ENCODE data around the gene FYCO1. TPM values are rescaled to one million over a fixed set of nuclear protein-coding genes. Genes with fewer than 3 reads are reported as not detected.

Gene FYCO1
- total and polyA plus RNA-seq, 9 of the 15 experiments (the other 6 are each of a cell fraction or from before 2014, with no cell fraction given) = 2.1 to 13.8 (median 7.4) TPM

DNA sequence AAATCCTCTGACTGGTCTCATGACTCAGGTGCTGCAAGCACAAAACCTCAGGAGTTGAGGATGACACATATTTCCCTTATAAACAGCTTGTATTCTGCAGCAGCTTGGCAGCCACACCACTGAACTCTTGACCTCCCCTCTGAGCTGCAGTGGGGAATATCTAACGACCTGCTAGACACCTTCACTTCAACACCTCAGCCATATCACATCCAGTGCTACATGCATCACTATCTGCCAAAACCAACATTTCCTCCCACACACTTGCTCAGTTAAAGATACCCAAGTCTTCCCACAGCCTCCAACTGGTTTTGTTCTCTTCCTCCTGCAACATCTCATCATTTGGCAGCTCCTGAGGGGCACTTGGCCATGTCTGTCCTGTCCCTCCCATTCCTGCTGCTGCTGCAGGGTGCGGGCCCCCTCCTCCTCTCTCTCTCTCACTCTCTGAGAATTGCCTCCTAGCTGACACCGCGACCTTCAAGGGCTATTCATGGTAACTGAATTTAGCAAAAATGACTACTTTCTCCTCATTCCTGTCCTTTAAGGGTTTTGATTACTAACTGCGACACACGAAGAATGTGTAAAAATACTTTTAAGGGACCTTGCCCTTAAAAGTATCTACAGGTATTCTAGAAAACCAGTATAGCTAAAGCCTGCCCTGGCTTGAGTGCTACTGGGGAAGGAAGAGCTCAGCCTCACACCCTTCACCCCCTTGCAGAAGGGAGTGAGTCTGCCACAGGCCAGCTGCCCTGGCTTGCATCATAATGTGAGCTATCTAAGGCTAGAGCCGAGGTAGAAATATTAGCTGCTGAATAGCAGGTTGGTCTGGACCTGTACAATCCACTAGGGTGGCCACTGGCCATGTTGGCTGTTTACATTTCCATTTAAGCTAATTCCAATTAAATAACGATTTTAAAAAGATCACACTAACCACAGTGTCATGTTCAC lies 114.3 kb downstream of the FYCO1 start (continued):
- TF ChIP-seq NFIC (IDR thresholded peaks at IDR 0.05) (peak; percentile 81), U2AF2 (optimal IDR thresholded peaks at IDR 0.05; ENCODE audit: low read depth, low read length) (no peak), CEBPB (tag; IDR thresholded peaks at IDR 0.05) (peak; percentile 56; the same call in 1 of the 2 replicates), GATA2 (CRISPR knock-in tag; IDR thresholded peaks at IDR 0.05) (peak; percentile 51; the same call in 1 of the 2 replicates), HDAC1 (IDR thresholded peaks at IDR 0.05) (peak in 1 of 2 experiments; percentile 91; a peak in 2 of 4 replicates), BCOR (IDR thresholded peaks at IDR 0.05) (peak; percentile 62; the same call in 1 of the 2 replicates), HDAC2 (IDR thresholded peaks at IDR 0.05) (peak; percentile 86), JUND (IDR thresholded peaks at IDR 0.05; ENCODE audit: borderline replicate concordance, low read depth, low read length) (no peak; the same call in 1 of the 2 replicates), JUND (tag; IDR thresholded peaks at IDR 0.05; ENCODE audit: borderline replicate concordance, low read depth, low read length) (peak; percentile 53; the same call in 1 of the 3 replicates), BRCA1 (IDR thresholded peaks at IDR 0.05) (no peak), BRCA1 (CRISPR knock-in tag; IDR thresholded peaks at IDR 0.05) (no peak), EGR1 (conservative IDR thresholded peaks at IDR 0.05) (peak; percentile 83), MTA2 (IDR thresholded peaks at IDR 0.05; ENCODE audit: low read depth) (peak; percentile 76), CBFA2T2 (conservative IDR thresholded peaks at IDR 0.05) (peak; percentile 95), TAL1 (IDR thresholded peaks at IDR 0.05) (peak; percentile 92), KAT7 (CRISPR knock-in tag; IDR thresholded peaks at IDR 0.05; ENCODE audit: borderline replicate concordance) (no peak), ATF7 (IDR thresholded peaks at IDR 0.05) (peak; percentile 21; the same call in 1 of the 2 replicates), HDAC3 (IDR thresholded peaks at IDR 0.05; ENCODE audit: borderline replicate concordance, partially characterized antibody) (peak; percentile 61), NR2C1 (IDR thresholded peaks at IDR 0.05) (0 out of 2 replicates have a peak, but pooled peaks have one; percentile 10), NR2C1 (tag; IDR thresholded peaks at IDR 0.05) (no peak), KDM1A (IDR thresholded peaks at IDR 0.05) (peak; percentile 87 to 92), HMBOX1 (IDR thresholded peaks at IDR 0.05) (peak; percentile 91), DMBX1 (CRISPR knock-in tag; IDR thresholded peaks at IDR 0.05; ENCODE audit: borderline replicate concordance) (0 out of 2 replicates have a peak, but pooled peaks have one; percentile 56), TRIM24 (IDR thresholded peaks at IDR 0.05) (peak; percentile 80 to 87; a peak in 3 of 4 replicates), ZNF785 (CRISPR knock-in tag; IDR thresholded peaks at IDR 0.05) (no peak), POLR2AphosphoS5 (IDR thresholded peaks at IDR 0.05; ENCODE audit: control insufficient read depth, insufficient read depth, low read depth, low read length) (peak; percentile 92)
- TF ChIP-seq, protein P1, sequence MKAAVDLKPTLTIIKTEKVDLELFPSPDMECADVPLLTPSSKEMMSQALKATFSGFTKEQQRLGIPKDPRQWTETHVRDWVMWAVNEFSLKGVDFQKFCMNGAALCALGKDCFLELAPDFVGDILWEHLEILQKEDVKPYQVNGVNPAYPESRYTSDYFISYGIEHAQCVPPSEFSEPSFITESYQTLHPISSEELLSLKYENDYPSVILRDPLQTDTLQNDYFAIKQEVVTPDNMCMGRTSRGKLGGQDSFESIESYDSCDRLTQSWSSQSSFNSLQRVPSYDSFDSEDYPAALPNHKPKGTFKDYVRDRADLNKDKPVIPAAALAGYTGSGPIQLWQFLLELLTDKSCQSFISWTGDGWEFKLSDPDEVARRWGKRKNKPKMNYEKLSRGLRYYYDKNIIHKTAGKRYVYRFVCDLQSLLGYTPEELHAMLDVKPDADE (conservative IDR thresholded peaks at IDR 0.05; ENCODE audit: control insufficient read depth, low read depth, low read length) = 0 out of 2 replicates have a peak, but pooled peaks have one; percentile 22
- TF ChIP-seq, protein P2, sequence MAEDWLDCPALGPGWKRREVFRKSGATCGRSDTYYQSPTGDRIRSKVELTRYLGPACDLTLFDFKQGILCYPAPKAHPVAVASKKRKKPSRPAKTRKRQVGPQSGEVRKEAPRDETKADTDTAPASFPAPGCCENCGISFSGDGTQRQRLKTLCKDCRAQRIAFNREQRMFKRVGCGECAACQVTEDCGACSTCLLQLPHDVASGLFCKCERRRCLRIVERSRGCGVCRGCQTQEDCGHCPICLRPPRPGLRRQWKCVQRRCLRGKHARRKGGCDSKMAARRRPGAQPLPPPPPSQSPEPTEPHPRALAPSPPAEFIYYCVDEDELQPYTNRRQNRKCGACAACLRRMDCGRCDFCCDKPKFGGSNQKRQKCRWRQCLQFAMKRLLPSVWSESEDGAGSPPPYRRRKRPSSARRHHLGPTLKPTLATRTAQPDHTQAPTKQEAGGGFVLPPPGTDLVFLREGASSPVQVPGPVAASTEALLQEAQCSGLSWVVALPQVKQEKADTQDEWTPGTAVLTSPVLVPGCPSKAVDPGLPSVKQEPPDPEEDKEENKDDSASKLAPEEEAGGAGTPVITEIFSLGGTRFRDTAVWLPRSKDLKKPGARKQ (CRISPR knock-in tag; IDR thresholded peaks at IDR 0.05) = no peak

All from K562 (cell line).